GM12873 (cell line): ENCODE measurements around the gene RBM12.

Experiments
- CTCF ChIP-seq: IDR thresholded peaks from 2 replicates; pipeline ENCODE4 v1.5.1; 2012; ENCODE audit warnings: low read depth, mild to moderate bottlenecking, moderate library complexity, low read length, control low read depth; ENCODE audit not compliant: insufficient read depth; ENCODE audit errors: missing control alignments

The RBM12 gene

GRCh38 chr20:35704514-35705261, 40.0 kb upstream of the RBM12 start:
- TF ChIP-seq CTCF: no peak

- no peak for TF ChIP-seq CTCF
Observed at GRCh38 chr20:35702824-35703695, 38.4 kb upstream of the RBM12 start.

DNA sequence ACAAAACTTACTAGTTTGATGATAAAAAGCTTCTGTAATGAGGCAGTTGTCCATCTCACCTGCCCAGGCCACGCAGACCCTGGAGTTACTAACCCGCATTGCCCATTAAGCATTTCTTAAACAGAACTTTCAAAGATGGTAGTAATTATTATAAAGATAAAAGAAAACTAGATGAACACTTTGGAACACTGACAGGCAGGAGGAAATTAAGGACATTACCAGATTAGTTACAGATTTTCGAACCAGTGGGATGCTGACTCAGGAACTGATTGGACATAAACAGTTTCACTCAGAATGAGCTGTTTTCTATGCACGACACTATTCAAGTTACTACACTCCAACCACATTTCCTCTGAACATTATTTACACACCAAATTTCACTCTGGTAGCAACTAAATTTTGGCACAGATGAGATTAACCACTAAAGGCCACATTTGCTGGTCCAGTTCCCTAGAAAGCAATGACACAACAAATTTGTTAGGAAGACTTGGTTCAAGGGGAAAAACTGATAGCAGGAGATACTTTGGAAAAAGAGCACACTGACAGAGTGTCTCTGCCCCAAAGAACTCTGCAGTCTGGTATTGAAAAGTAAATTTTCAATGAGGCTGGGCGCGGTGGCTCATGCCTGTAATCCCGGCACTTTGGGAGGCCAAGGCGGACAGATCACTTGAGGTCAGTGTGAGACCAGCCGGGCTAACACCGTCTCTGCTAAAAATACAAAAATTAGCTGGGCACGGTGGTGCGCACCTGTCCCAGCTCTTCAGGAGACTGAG, 37.5 kb upstream of the RBM12 start:
- no peak for TF ChIP-seq CTCF

- TF ChIP-seq CTCF: no peak
Observed at GRCh38 chr20:35700625-35701148, 36.0 kb upstream of the RBM12 start.

GRCh38 chr20:35699957-35700624, 35.4 kb upstream of the RBM12 start:
- no peak for TF ChIP-seq CTCF

GRCh38 chr20:35699127-35699956, 34.6 kb upstream of the RBM12 start, which contains the start of the genes NFS1 and ROMO1:
Gene NFS1 (minus strand): TSS chr20:35699352. CDS start chr20:35699288, 64 bp downstream.
Gene ROMO1 (plus strand): TSS chr20:35699405. CDS start chr20:35699633, 228 bp downstream.
- peak; percentile 30 for TF ChIP-seq CTCF
